ENCODE data around the gene OPTN. TPM values are rescaled to one million over a fixed set of nuclear protein-coding genes. Genes with fewer than 3 reads are reported as not detected.

Gene OPTN
- total RNA-seq, 3 donors from 2014 or later (not counting 1 experiment from before 2014, with no cell fraction given) = 140 to 177 (median 161) TPM

DNA sequence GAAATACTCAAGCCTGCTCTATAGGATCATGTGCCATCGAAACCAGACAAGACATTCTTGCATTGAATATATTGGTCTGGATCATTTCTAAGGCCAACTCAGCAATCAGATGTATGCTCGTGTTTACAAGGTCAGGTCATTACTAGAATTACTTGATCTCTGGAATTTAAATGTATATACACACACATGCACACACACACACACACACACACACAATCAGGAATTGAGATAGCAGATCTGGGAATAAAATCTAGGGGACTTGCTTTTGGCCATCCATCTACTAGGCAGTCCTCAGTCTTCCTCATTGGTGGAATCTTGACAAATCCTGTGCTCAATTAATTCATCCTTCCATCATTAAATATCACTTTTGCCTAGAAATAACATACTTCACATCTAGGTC lies 3.6 kb downstream of the OPTN start:
- H3K27me3 Mint-ChIP-seq (ENCODE audit: low read depth in 2 of 2) = no peaks in the 10 kb centered on the region
- no peak overlapping the region for H3K4me3 Mint-ChIP-seq

GRCh38 chr10:13104697-13105096 lies 4.7 kb downstream of the OPTN start:
- Histone ChIP-seq H3K27me3 (ENCODE audit: control insufficient read depth, insufficient read depth, low read length) (no peaks in the 10 kb centered on the region), H3K4me1 (ENCODE audit: control insufficient read depth, insufficient read depth, low read length) (peaks cover 56% of the 10 kb centered on the region), H3K36me3 (ENCODE audit: control insufficient read depth, insufficient read depth, low read length) (peaks cover 11% of the 10 kb centered on the region), H3K9me3 (ENCODE audit: control insufficient read depth, insufficient read depth, low read length) (no peaks in the 10 kb centered on the region), H3K27ac (ENCODE audit: low read length) (no peak overlapping the region), H3K4me3 (ENCODE audit: low read length) (no peak overlapping the region)
- Mint-ChIP-seq H3K9me3 (no peaks in the 10 kb centered on the region), H3K4me1 (peaks cover 72 to 75% of the 10 kb centered on the region in 2 donors), H3K27ac (peak overlapping the region; percentile 89 to 92), H3K4me3 (no peak overlapping the region), H3K27me3 (ENCODE audit: low read depth in 2 of 2) (no peaks in the 10 kb centered on the region), H3K36me3 (no peaks in the 10 kb centered on the region)
- WGBS (ENCODE audit: insufficient coverage) = 99% methylated on average over 13 of the region's 14 CpGs
- DNase-seq (no peak), ATAC-seq (no peak)
- intact Hi-C loops (cut with micrococcal nuclease) = loop anchor here (10.0 kb wide), 1 partner anchor 910 kb away; the partner anchor contains the start of genes CDC123 and NUDT5
- no peak for TF ChIP-seq CTCF (IDR thresholded peaks at IDR 0.05)

More for the DNA sequence above, 3.6 kb downstream of the OPTN start:
- no peaks in the 10 kb centered on the region for H3K9me3 ChIP-seq (ENCODE audit: control insufficient read depth, insufficient read depth, low read length)
- ATAC-seq (no peak), DNase-seq (no peak)
- H3K36me3 Mint-ChIP-seq = no peaks in the 10 kb centered on the region
- H3K27ac ChIP-seq (ENCODE audit: low read length) = no peak overlapping the region
- no peaks in the 10 kb centered on the region for H3K27me3 ChIP-seq (ENCODE audit: control insufficient read depth, insufficient read depth, low read length)
- no peak overlapping the region for H3K4me3 ChIP-seq (ENCODE audit: low read length)
- H3K27ac Mint-ChIP-seq = peak overlapping the region; percentile 27 to 70
- peaks cover 75 to 81% of the 10 kb centered on the region in 2 donors for H3K4me1 Mint-ChIP-seq
- WGBS (ENCODE audit: insufficient coverage) = 92% methylated on average over 2 of the region's 2 CpGs
- no peak for TF ChIP-seq CTCF (IDR thresholded peaks at IDR 0.05)
- intact Hi-C loops (cut with micrococcal nuclease) = loop anchor here (10.0 kb wide), 1 partner anchor 909 kb away; the partner anchor contains the start of genes CDC123 and NUDT5
- H3K9me3 Mint-ChIP-seq = no peaks in the 10 kb centered on the region
- peaks cover 5% of the 10 kb centered on the region for H3K36me3 ChIP-seq (ENCODE audit: control insufficient read depth, insufficient read depth, low read length)
- peaks cover 54% of the 10 kb centered on the region for H3K4me1 ChIP-seq (ENCODE audit: control insufficient read depth, insufficient read depth, low read length)

DNA sequence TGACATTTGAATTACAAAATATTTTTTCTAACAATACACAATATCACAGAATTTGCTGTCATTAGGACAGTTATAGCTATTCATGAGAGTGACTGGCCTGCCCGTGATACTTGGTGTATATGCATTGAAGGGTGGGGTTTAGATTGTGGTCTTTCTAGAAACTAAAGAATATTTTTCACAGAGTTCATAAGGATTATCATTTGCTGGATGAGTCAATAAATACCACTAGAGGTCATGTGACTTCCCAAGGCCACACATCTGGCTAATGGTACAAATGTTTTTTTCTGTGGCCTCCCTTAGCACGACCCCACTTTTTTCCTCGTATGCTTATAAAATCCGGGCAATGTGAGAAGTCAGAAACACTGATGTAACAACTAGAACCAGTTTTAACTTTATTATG lies 5.2 kb downstream of the OPTN start:
- H3K4me3 ChIP-seq (ENCODE audit: low read length) = no peak overlapping the region
- intact Hi-C loops (cut with micrococcal nuclease) = loop anchor here (10.0 kb wide), 1 partner anchor 910 kb away; the partner anchor contains the start of genes CDC123 and NUDT5
- Mint-ChIP-seq H3K27me3 (ENCODE audit: low read depth in 2 of 2) (no peaks in the 10 kb centered on the region), H3K4me3 (peak overlapping the region; percentile 61), H3K9me3 (no peaks in the 10 kb centered on the region), H3K27ac (peak overlapping the region; percentile 89 to 92), H3K36me3 (peaks cover 4% of the 10 kb centered on the region), H3K4me1 (peaks cover 75 to 77% of the 10 kb centered on the region in 2 donors)
- peak overlapping the region; percentile 28 for H3K27ac ChIP-seq (ENCODE audit: low read length)
- no peaks in the 10 kb centered on the region for H3K27me3 ChIP-seq (ENCODE audit: control insufficient read depth, insufficient read depth, low read length)
- ATAC-seq = no peak
- peak in 1 of 2 donors; percentile 29 for DNase-seq
- peaks cover 16% of the 10 kb centered on the region for H3K36me3 ChIP-seq (ENCODE audit: control insufficient read depth, insufficient read depth, low read length)
- no peaks in the 10 kb centered on the region for H3K9me3 ChIP-seq (ENCODE audit: control insufficient read depth, insufficient read depth, low read length)
- 78% methylated on average over 4 of the region's 4 CpGs for WGBS (ENCODE audit: insufficient coverage)
- no peak for TF ChIP-seq CTCF (IDR thresholded peaks at IDR 0.05)
- peaks cover 56% of the 10 kb centered on the region for H3K4me1 ChIP-seq (ENCODE audit: control insufficient read depth, insufficient read depth, low read length)

Data from natural killer cell (primary cell).